IMR-90 (cell line): ENCODE data around the gene ABCA4. TPM values are rescaled to one million over a fixed set of nuclear protein-coding genes. Genes with fewer than 3 reads are reported as not detected.

Source experiments
- ATAC-seq: fragments of 200-7000 bp; cut with Tn5 transposase; 2 replicates; pipeline ENCODE4 v1.9.1; 2020; ENCODE audit warnings: low read depth, mild to moderate bottlenecking, moderate library complexity
- BruUV-seq: library from RNA; stranded (reverse); fragments of 400-500 nt; replicated peaks from 2 replicates; lab custom pipeline; 2021; lab: Mats Ljungman, UMichigan
- CTCF ChIA-PET: fragments of 300-600 bp; formaldehyde crosslinking; extraction: SDS; loops from one replicate; lab custom pipeline; 2021; ENCODE audit warnings: antibody characterized with exemption; lab: Yijun Ruan, JAX
- POLR2A ChIA-PET: fragments of 300-600 bp; sonication (Branson Sonifier 250); formaldehyde crosslinking; loops from one replicate; lab custom pipeline; 2022; ENCODE audit warnings: antibody characterized with exemption; ENCODE audit not compliant: unreplicated experiment; lab: Charles Lee
- DNase-seq: peaks from one replicate; pipeline ENCODE4 v3.0.0; 2013
- H2AFZ ChIP-seq: replicated peaks from 2 replicates; pipeline ENCODE3; 2013; ENCODE audit warnings: low read length, mild to moderate bottlenecking; ENCODE audit not compliant: poor library complexity
- H2AK5ac ChIP-seq: 2 replicates; pipeline ENCODE4 v1.6.1; 2013; ENCODE audit warnings: low read depth, low read length, inconsistent platforms
- H2AK9ac ChIP-seq: replicated peaks from 2 replicates; pipeline ENCODE3; 2013; ENCODE audit warnings: mild to moderate bottlenecking, low read depth, low read length, moderate library complexity; ENCODE audit not compliant: poor library complexity
- H2BK120ac ChIP-seq: 2 replicates; pipeline ENCODE4 v1.6.1; 2013; ENCODE audit warnings: low read depth, low read length, inconsistent platforms
- H2BK15ac ChIP-seq: 3 replicates; pipeline ENCODE4 v1.6.1; 2013; ENCODE audit warnings: low read depth, low read length, inconsistent platforms
- H2BK20ac ChIP-seq: 2 replicates; pipeline ENCODE4 v1.6.1; 2013; ENCODE audit warnings: low read depth, mild to moderate bottlenecking, inconsistent platforms, low read length, moderate library complexity
- H2BK5ac ChIP-seq: 2 replicates; pipeline ENCODE4 v1.6.1; 2013; ENCODE audit warnings: mild to moderate bottlenecking, low read depth, low read length, inconsistent platforms; ENCODE audit not compliant: poor library complexity, severe bottlenecking
- H3K14ac ChIP-seq: replicated peaks from 2 replicates; pipeline ENCODE4 v1.6.1; 2013; ENCODE audit warnings: low read depth, low read length, inconsistent platforms
- H3K18ac ChIP-seq: 2 replicates; pipeline ENCODE4 v1.6.1; 2013; ENCODE audit warnings: low read depth, low read length, control low read depth
- H3K23ac ChIP-seq: 2 replicates; pipeline ENCODE4 v1.6.1; 2013; ENCODE audit warnings: low read depth, low read length, inconsistent platforms
- H3K27ac ChIP-seq: 2 replicates; pipeline ENCODE4 v1.5.1; 2013; ENCODE audit warnings: mild to moderate bottlenecking, control low read depth, low read length; ENCODE audit not compliant: insufficient read depth
- H3K27me3 ChIP-seq: 2 replicates; pipeline ENCODE4 v1.6.1; 2013; ENCODE audit warnings: low read length; ENCODE audit not compliant: control insufficient read depth, insufficient read depth
- H3K36me3 ChIP-seq: 2 replicates; pipeline ENCODE4 v1.6.1; 2013; ENCODE audit warnings: low read length, mixed read lengths; ENCODE audit not compliant: control insufficient read depth, insufficient read depth
- H3K4ac ChIP-seq: 2 replicates; pipeline ENCODE4 v1.6.1; 2013; ENCODE audit warnings: low read depth, low read length, inconsistent platforms
- H3K4me1 ChIP-seq: 2 replicates; pipeline ENCODE4 v1.6.1; 2013; ENCODE audit warnings: low read length, mixed read lengths; ENCODE audit not compliant: control insufficient read depth, insufficient read depth
- H3K4me2 ChIP-seq: 2 replicates; pipeline ENCODE4 v1.6.1; 2013; ENCODE audit warnings: low read depth, mild to moderate bottlenecking, control low read depth, low read length, moderate library complexity
- H3K4me3 ChIP-seq: 2 replicates; pipeline ENCODE4 v1.5.1; 2013; ENCODE audit warnings: low read depth, mild to moderate bottlenecking, control low read depth, low read length, moderate library complexity; ENCODE audit not compliant: insufficient read depth
- H3K56ac ChIP-seq: 2 replicates; pipeline ENCODE4 v1.6.1; 2013; ENCODE audit warnings: low read length, inconsistent platforms; ENCODE audit not compliant: insufficient read depth; ENCODE audit errors: extremely low read depth
- H3K79me1 ChIP-seq, 2 experiments: 2 replicates each; pipeline ENCODE4 v1.6.1; 2013; ENCODE audit warnings: low read length in 2 of 2, inconsistent platforms in 1 of 2, low read depth in 1 of 2
- H3K9ac ChIP-seq: 2 replicates; pipeline ENCODE4 v1.6.1; 2013; ENCODE audit warnings: low read depth, low read length, control low read depth
- H3K9me1 ChIP-seq: 2 replicates; pipeline ENCODE4 v1.6.1; 2013; ENCODE audit warnings: low read length, inconsistent platforms; ENCODE audit not compliant: insufficient read depth
- H3K9me3 ChIP-seq: 2 replicates; pipeline ENCODE4 v1.6.1; 2013; ENCODE audit warnings: low read length; ENCODE audit not compliant: control insufficient read depth, insufficient read depth
- H4K20me1 ChIP-seq: 2 replicates; pipeline ENCODE4 v1.6.1; 2013; ENCODE audit warnings: low read length, inconsistent platforms; ENCODE audit not compliant: insufficient read depth
- H4K5ac ChIP-seq: 2 replicates; pipeline ENCODE4 v1.6.1; 2013; ENCODE audit warnings: mild to moderate bottlenecking, low read depth, low read length, control low read depth
- H4K8ac ChIP-seq, 2 experiments: 2 replicates each; pipeline ENCODE4 v1.6.1; 2013; ENCODE audit warnings: low read depth in 2 of 2, low read length in 2 of 2, control low read depth in 1 of 2, inconsistent platforms in 1 of 2
- H4K91ac ChIP-seq: 2 replicates; pipeline ENCODE4 v1.6.1; 2013; ENCODE audit warnings: low read depth, low read length, inconsistent platforms; ENCODE audit not compliant: insufficient read depth
- CEBPB ChIP-seq: IDR thresholded peaks from 2 replicates; pipeline ENCODE4 v1.6.1; 2012; ENCODE audit warnings: low read depth, low read length, improper control_type of control experiment
- FOS ChIP-seq: fragments of 150-350 bp; IDR thresholded peaks from 2 replicates; pipeline ENCODE4 v1.6.1; 2016; ENCODE audit warnings: low read depth, low read length
- MAFK ChIP-seq: IDR thresholded peaks from 2 replicates; pipeline ENCODE4 v1.6.1; 2012; ENCODE audit warnings: low read depth, low read length, improper control_type of control experiment
- POLR2A ChIP-seq: IDR thresholded peaks from 2 replicates; pipeline ENCODE4 v1.6.1; 2012; ENCODE audit warnings: mild to moderate bottlenecking, low read depth, low read length
- RAD21 ChIP-seq: IDR thresholded peaks from 2 replicates; pipeline ENCODE4 v1.6.1; 2012; ENCODE audit warnings: low read length, improper control_type of control experiment
- RFX5 ChIP-seq: IDR thresholded peaks from 2 replicates; pipeline ENCODE4 v1.8.0; 2012; ENCODE audit warnings: low read depth, mild to moderate bottlenecking, low read length, moderate library complexity
- WGBS, 2 experiments: methylation state at CpG; one replicate each; pipeline versions ENCODE4 v1.1.5 to v1.1.7; 2013; ENCODE audit warnings: missing lambda C conversion rate in 2 of 2; ENCODE audit not compliant: insufficient read length in 1 of 2; ENCODE audit errors: extremely low coverage in 2 of 2; 5-methylcytosine and 5-hydroxymethylcytosine counted together
- dilution Hi-C: fragments of 300-500 bp; cut with HindIII; formaldehyde crosslinking; loops from one replicate; pipeline ENCODE4 v1.14.3; 2018; ENCODE audit warnings: low sequenced_read_pairs; ENCODE audit not compliant: unreplicated experiment
- in situ Hi-C: fragments of 300-500 bp; cut with MboI; formaldehyde crosslinking; loops from 3 replicates; pipeline ENCODE4 v1.14.3; 2019; ENCODE audit warnings: low sequenced_read_pairs, inconsistent platforms, mixed read lengths
- intact Hi-C: fragments of 100-400 bp; cut with micrococcal nuclease; formaldehyde crosslinking; loops from 2 replicates; pipeline ENCODE4 v1.10.0; 2022
- polyA plus RNA-seq, 3 experiments: library from polyadenylated mRNA; depleted of rRNA; stranded (reverse); fragments of >200 nt; gene quantifications; 2 replicates each; pipeline ENCODE4 v1.2.3, GENCODE V29; 2012; ENCODE audit warnings: low replicate concordance in 1 of 3
- total RNA-seq: library from RNA; depleted of rRNA; stranded (reverse); fragments of >200 nt; gene quantifications from 2 replicates; pipeline ENCODE4 v1.2.3, GENCODE V29; 2012
- TF ChIP-seq, protein P1 (sequence below): fragments of 150-350 bp; IDR thresholded peaks from 2 replicates; pipeline ENCODE4 v1.6.1; 2017; ENCODE audit warnings: mild to moderate bottlenecking, antibody characterized with exemption, low read length, low read depth
- TF ChIP-seq, protein P2 (sequence below): conservative IDR thresholded peaks from 2 replicates; pipeline ENCODE4 v1.5.1; 2012; ENCODE audit warnings: mild to moderate bottlenecking, low read depth, low read length, improper control_type of control experiment

ABCA4 gene
- total and polyA plus RNA-seq, 2 of the 4 experiments (the other 2 are of a cell fraction): under 0.01 to 0.36 TPM

DNA sequence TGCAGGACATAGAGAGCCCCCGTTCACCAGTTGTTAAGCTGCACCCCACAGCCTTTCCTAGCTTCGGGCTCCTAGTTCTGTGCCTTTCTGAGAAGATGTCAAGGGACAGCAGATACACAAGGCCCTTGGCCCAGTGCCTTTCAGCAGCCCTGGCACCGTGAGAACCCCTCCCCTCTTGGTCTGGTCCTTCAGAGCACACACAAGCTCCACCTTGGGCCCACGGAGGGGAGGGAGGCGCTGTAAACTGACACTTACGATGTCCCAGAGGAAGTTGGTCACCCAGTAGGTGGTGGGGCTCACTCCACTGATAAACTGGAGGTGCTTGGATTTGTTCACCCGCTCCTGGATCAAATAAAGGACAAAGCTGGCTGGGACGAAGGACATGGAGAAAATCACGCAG is 101.6 kb downstream of the ABCA4 start:
- intact Hi-C loops: no loop called here
- WGBS, 2 experiments: 89% methylated on average over 3 of the region's 9 CpGs; no CpG with 5 or more reads in 1 of the 2 experiments

More for the DNA sequence above, 101.6 kb downstream of the ABCA4 start:
- Histone ChIP-seq H2BK20ac (peak overlapping the region; percentile 69), H3K27ac (peak overlapping the region; percentile 83), H2AK5ac (peak overlapping the region; percentile 94), H3K56ac (no peak overlapping the region), H2BK5ac (peak overlapping the region; percentile 90), H2BK15ac (peak overlapping the region; percentile 82), H3K9ac (no peak overlapping the region), H4K91ac (peak overlapping the region; percentile 76), H4K20me1 (peaks cover 11% of the 10 kb centered on the region; the same call in 1 of the 2 replicates), H2BK120ac (peak overlapping the region; percentile 58), H4K5ac (peak overlapping the region; percentile 88), H3K4me2 (no peak overlapping the region), H3K4me1 (peaks cover 35% of the 10 kb centered on the region), H3K18ac (peak overlapping the region; percentile 84), H3K9me1 (peaks cover 23% of the 10 kb centered on the region), H3K4me3 (no peak overlapping the region), H3K4ac (peak overlapping the region; percentile 63), H3K27me3 (no peaks in the 10 kb centered on the region), H4K8ac (peak overlapping the region; percentile 32 to 45; a peak in 3 of 4 replicates), H3K79me1 (no peaks in the 10 kb centered on the region), H3K14ac (peak overlapping the region; percentile 65), H3K9me3 (no peaks in the 10 kb centered on the region), H3K23ac (0 out of 2 replicates have a peak overlapping the region, but pooled peaks have one; percentile 26), H2AK9ac (peak overlapping the region; percentile 50), H3K36me3 (no peaks in the 10 kb centered on the region), H2AFZ (peak overlapping the region; percentile 5)
- ChIA-PET CTCF (interaction anchor here (8.3 kb wide), 1 partner anchor 315 kb away, joined by 90 read pairs; no protein-coding TSS in a partner anchor), POLR2A (no interaction called here)
- ATAC-seq: no peak
- in situ Hi-C loops: no loop called here
- DNase-seq: no peak
- dilution Hi-C loops: no loop called here
- TF ChIP-seq, protein P1, sequence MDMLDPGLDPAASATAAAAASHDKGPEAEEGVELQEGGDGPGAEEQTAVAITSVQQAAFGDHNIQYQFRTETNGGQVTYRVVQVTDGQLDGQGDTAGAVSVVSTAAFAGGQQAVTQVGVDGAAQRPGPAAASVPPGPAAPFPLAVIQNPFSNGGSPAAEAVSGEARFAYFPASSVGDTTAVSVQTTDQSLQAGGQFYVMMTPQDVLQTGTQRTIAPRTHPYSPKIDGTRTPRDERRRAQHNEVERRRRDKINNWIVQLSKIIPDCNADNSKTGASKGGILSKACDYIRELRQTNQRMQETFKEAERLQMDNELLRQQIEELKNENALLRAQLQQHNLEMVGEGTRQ: no peak
- TF ChIP-seq, protein P2, sequence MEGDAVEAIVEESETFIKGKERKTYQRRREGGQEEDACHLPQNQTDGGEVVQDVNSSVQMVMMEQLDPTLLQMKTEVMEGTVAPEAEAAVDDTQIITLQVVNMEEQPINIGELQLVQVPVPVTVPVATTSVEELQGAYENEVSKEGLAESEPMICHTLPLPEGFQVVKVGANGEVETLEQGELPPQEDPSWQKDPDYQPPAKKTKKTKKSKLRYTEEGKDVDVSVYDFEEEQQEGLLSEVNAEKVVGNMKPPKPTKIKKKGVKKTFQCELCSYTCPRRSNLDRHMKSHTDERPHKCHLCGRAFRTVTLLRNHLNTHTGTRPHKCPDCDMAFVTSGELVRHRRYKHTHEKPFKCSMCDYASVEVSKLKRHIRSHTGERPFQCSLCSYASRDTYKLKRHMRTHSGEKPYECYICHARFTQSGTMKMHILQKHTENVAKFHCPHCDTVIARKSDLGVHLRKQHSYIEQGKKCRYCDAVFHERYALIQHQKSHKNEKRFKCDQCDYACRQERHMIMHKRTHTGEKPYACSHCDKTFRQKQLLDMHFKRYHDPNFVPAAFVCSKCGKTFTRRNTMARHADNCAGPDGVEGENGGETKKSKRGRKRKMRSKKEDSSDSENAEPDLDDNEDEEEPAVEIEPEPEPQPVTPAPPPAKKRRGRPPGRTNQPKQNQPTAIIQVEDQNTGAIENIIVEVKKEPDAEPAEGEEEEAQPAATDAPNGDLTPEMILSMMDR: no peak
- TF ChIP-seq RAD21 (no peak), FOS (no peak), CEBPB (no peak), RFX5 (no peak), MAFK (no peak), POLR2A (no peak)
- BruUV-seq: no TSS peak
